GM19238 (cell line): ENCODE measurements around the gene AMT.

Source experiments
- DNase-seq: peaks from one replicate; pipeline ENCODE4 v3.0.0; 2011; ENCODE audit warnings: low spot score; ENCODE audit not compliant: insufficient read length

Gene AMT, protein sequence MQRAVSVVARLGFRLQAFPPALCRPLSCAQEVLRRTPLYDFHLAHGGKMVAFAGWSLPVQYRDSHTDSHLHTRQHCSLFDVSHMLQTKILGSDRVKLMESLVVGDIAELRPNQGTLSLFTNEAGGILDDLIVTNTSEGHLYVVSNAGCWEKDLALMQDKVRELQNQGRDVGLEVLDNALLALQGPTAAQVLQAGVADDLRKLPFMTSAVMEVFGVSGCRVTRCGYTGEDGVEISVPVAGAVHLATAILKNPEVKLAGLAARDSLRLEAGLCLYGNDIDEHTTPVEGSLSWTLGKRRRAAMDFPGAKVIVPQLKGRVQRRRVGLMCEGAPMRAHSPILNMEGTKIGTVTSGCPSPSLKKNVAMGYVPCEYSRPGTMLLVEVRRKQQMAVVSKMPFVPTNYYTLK

DNA sequence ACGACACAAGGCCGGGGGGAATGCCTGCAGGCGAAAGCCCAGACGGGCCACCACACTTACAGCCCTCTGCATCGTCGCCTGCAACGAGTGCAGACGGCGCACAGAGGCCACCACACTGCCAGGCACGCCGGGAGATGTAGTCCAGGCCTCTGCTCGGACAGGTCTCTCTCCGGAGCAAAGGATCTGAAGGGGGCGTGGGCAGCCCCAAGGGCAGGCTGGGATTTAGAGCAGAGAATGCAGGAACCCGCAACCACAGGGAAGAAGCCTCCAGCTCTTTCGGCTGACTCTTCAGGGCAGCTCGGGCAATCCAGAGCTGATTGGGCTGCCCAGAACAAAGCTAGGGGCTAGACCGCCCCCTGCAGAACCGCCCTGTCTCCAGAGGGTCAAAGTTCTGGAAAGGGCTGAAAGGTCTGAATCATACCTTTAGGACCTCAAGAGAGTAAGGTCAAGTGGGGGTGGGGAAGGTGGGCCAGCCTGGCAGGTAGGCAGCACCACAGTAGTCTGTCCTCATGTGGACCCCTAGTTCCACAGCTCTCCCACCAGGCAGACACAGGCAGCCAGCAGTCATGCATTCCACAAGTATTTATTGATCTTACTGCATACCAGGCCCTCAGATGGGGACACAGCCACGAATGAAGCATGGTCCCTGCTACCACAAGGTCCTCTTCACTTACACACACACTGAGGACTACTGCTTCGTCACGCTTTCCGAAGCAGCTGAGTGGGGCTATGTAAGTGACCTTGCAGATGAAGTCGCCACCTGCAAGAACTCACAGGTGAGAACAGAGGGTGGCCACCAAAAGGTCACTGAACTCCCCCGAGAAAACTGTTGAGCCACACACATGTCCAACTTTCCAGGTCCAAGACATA lies at the start of gene AMT:
Gene AMT (minus strand): TSS at position 95 of the 870 bp plus-strand sequence. CDS start 23 bp downstream, at position 72.
- DNase-seq: no peak

DNA sequence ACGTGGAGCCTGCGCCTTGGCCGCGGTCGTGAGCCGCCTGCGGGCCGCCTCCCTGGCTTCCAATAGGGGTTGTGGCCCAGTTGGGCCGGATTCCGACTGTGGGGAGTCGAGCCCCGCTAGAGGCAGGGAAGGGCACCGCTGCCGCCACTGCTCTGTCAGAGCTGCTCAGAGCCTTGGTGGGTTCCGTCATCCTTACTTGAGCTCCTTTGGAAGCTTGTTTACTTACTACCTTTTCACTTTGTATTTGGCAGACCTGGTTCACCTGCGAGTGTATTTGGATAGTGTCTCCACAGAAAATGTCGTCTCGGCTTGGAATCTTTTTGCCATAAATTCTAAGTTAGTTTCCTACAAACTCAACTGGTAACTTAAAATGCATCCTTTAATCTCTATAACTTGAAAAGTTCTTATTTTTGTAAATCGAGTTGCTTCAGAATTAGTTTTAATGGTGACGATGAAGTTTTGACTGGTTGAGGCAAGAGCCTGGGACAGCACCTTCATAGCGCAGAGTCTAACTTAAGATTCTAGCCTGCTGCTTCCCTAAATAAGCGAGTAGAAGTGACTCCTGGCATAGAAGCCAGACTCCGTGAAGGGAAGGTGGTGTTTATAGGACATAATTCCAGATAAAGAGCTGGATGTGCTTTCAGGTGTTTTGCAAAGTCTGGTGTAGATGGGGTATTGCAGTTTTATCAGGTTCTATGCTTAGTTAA lies 48.6 kb upstream of the AMT start:
- DNase-seq: no peak

DNA sequence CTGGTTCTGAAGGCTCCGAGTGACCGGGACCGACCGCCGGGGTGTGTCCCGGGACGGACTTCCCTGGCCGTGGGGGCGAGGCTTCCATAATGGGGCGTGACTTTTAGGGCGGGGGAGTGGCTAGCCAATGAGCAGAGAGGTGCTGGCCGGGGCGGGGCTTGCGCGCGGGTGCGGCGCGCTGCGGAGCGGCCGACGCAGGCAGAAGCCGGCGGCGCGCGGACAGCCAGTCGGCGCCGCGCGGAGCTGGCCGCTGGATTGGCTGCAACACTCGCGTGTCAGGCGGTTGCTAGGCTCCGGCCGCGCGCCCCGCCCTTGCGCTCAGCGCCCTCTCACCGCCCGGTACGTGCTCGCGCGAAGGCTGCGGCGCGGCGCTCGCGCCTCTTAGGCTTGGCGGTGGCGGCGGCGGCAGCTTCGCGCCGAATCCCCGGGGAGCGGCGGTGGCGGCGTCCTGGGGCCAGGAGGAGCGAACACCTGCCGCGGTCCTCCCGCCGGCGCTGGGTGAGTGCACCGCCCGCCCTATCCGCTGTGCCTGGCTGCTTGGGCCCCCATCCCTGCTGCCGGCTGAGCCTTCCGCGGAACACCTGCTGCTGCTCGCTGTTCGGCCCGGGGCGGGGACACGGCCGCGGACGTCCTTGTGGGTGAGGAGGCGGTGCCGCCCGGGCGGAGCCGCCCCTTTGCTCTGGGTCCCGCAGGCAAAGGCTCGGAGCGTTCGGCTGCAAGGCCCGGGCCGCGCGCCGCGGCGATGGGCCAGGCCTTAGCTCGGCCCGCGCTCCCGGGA lies 47.9 kb upstream of the AMT start, which contains the start of gene DAG1:
Gene DAG1 (plus strand): TSS at position 332 of the 778 bp plus-strand sequence. CDS start 40,268 bp downstream, outside the sequence.
- DNase-seq: peak; percentile 97

- DNase-seq: no peak
Observed at GRCh38 chr3:49469037-49469935, 47.0 kb upstream of the AMT start.

DNA sequence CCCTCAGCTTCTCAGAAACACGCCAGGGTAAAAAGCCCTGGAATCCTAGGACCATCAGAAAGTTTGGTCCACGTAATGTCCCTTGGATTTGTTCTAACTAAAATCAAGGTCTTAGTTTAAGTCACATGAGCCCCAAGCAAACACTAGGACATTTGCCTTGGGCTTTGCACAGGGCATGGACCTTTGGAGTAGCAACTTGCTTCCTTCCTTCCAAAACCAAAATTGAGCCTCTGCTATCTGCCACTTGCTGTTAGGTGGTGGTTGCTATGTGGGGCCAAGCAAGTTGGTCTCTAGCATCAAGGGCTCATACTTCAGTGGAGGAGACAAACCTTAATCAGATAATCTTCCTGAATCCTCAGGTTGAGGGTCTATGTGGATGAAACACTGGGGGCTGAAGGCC lies 43.8 kb upstream of the AMT start:
- no peak for DNase-seq

DNA sequence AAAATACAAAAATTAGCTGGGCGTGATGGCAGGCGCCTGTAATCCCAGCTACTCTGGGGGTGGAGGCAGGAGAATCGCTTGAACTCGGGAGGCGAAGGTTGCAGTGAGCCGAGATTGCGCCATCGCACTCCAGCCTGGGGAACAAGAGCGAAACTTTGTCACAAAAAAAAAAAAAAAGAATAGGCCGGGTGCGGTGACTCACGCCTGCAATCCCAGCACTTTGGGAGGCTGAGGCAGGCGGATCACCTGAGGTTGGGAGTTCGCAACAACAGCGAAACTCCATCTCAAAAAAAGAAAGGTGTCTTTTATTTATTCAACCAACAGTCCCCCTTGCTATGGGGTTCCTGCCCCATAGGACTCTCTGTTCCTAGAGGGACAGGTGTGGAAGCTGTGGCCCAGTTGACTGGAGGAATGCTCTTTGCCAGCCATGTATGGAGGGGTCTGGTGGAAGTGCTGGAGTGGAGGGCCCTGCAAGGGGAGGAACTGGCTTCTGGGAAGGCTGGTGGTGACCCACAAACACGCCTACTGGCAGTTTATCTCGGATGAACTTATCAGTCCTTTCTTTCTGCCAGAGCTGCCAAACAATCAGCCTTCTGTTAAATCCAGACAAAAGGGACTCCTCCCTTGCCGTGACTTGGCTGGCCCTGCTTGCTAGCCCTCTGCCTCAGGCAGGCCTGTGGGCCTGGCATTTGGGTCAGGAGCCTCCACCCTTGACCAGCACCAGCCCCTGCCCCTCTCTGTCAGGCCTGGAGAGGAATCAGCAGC lies 43.2 kb upstream of the AMT start:
- DNase-seq: no peak

DNA sequence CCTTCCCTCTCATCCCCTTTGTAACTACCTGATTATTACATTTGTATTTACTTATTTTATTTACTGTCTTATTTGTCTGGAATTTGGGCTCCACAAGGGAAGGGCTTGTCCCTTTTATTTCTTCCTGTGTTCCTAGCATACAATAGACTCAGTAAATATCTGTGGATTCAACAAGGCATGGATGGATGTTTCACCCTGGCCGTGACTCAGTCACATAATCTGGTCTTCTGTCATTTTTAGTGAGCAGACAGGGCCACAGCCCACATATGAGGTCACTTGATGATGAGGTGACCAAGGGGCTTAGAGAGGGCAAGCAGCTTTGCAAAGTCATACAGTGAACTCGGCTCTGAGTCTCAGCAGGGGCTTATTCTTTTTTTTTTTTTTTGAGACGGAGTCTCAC lies 39.9 kb upstream of the AMT start:
- DNase-seq: no peak

- no peak for DNase-seq
Observed at GRCh38 chr3:49461443-49462171, 39.3 kb upstream of the AMT start.

DNA sequence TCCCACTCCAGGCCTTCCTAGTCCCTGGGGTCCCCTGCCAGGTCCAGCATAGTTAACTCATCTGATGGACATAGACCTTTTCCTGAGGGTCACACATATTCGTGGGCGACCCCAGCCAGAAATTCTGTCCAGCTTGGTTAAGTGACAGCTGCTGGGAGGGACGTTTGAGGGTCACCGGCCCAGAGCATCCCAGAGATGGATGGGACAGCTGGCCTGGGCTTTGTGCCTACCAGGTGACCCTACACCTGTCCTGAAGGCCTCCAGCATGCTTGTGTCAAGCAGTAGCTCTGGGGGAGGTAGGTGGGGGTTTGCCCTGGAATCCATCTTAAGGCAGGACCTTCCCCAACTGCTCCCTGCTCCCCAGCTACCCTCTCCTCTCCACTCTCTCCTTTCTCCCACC lies 38.7 kb upstream of the AMT start:
- no peak for DNase-seq

DNA sequence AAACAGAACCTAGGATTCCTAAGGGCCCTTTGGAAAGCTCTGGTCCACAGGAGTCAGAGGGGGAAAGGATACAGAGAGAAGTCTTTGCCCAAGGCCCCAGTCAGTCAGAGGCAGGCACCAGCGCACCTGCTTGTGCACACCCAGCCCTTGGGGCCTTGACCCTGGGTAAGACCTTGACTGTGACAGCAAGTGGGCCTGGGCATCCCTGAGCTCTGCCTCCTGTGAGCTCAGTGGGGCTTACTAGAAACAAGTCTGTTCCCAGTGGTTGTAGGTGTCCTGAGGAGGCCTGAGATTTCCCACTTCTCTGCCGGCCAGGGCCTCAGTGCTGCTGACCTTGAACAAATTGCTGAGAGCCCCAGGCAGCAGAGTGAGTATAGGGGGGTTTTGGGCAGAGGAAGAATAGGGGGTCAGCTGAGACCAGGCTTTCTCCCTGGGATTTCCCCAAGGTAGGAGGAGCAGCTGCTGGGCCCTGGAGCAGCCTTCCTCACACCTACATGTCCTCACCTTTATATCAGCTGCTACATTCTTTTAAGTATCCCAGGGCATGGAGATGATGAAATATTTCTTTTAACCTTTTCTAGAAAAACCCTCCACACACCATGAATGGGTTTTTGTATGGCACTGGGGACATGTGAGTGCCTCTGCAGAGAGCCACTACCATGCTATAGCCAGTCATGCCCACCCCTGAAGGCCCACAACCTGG lies 38.1 kb upstream of the AMT start:
- no peak for DNase-seq

- DNase-seq: no peak
Observed at GRCh38 chr3:49456466-49456865, 34.2 kb upstream of the AMT start.

DNA sequence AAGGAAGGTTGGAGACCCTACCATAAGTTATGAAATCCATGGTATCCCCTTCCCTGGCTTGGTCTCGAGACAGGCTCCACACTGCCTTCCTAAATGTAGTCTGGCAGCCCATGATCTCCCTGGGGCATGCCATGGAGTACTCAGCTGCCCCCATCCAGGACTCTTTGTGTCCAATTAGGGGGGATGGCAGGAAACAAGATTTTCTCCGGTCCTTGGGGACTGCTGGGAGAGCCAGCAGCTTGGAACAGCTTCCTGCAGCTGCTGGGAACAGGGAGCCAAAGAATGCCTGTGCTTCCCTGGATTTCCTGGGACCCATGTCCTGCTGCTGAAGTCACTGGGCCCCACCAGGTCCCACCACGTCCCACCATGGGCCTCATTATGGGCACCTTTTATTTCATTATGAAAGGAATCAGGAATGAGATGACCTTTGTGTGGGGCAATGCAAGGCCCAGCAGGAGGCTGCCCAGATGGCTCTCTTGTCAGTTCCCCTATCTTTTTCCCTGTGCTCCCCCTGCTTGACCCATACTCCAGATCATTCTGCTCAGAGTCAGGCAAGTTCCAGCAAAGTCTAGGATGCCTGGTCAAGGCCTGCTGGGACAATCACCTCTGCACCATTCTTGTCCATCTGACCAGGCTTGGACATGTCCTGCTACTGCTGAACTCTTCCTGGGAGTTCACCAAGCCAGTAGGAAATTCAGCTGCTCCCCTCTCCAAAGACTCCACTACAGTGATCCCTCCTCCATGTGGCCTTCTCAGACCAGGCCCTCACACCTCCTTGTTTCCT lies 32.8 kb upstream of the AMT start:
- DNase-seq: no peak

DNA sequence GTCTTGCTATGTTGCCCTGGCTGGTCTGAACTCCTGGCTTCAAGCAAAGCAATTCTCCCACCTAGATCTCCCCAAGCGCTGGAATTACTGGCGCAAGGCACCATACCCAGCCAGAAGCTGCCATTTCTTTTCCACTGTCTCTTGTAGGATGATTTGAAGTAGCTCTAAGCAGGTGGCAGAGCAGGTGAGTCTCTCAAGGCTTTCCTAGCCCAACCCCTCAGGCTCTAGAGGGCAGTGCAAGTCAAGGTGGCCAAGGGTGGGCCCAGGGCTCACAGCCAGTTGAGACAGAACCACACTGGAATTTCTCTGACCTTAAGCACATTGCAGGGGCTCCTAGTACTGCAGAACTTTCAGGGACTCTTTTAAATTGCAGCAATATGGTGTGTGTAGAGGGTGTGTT lies 32.2 kb upstream of the AMT start:
- no peak for DNase-seq

GRCh38 chr3:49453621-49454020 lies 31.3 kb upstream of the AMT start:
- DNase-seq: no peak

- no peak for DNase-seq
Observed at GRCh38 chr3:49445391-49445790, 23.1 kb upstream of the AMT start.

DNA sequence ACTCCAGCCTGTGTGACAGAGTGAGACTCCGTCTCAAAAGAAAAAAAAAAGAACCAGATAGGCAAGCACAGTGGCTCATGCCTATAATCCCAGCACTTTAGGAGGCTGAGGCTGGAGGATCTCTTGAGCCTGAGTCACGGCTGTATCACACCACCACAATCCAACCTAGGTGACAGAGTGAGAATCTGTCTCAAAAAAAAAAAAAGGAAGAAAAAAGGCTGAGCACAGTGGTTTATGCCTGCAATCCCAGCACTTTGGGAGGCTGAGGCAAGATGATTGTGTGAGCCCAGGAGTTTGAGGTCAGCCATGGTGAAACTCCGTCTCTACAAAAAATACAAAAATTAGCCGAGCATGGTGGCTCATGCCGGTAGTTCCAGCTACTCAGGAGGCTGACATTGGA lies 12.5 kb upstream of the AMT start:
- no peak for DNase-seq

DNA sequence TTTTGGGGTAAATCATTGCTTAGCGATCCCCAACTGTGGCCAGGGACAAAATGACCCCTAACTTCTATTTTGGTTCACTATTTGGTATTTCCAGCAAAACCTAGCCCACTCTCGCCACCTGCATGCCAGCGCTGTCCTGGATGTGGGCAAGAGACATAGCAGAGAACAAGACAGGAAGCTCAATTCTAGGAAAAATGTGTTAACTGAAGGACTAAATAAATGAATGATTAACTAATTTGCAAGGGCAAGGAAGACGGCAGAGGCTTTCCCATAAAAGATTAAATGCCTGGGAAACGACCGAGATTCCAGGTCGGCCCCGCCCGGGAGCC lies 6.4 kb upstream of the AMT start:
- DNase-seq: no peak
